Right renal cortex interstitium (tissue), 3 donors: ENCODE results near the gene EPHX1. TPM values are rescaled to one million over a fixed set of nuclear protein-coding genes. Genes with fewer than 3 reads are reported as not detected.
A peak's percentile ranks its signal among the peaks of the same experiment; 100 is the strongest.
"Not testable (repeated sequence)": the region's sequence is repeated elsewhere in the genome, so short reads cannot be mapped to it uniquely, and the experiment has no call there.

ENCODE experiments used
- DNase-seq, 3 donors: peaks; one replicate each; pipeline ENCODE4 v3.0.0-alpha.2; 2013; ENCODE audit warnings: low read depth in 3 of 3, low spot score in 2 of 3
- polyA plus RNA-seq, 3 donors: library from polyadenylated mRNA; unstranded; fragments of 120-200 nt; gene quantifications; one replicate each; pipeline ENCODE4 v1.2.1, GENCODE V29; 2013; ENCODE audit not compliant: insufficient read length in 3 of 3

The EPHX1 gene
- polyA plus RNA-seq, result 10 to 100 TPM; 53.5 to 59.1 (median 54.6) TPM

DNA sequence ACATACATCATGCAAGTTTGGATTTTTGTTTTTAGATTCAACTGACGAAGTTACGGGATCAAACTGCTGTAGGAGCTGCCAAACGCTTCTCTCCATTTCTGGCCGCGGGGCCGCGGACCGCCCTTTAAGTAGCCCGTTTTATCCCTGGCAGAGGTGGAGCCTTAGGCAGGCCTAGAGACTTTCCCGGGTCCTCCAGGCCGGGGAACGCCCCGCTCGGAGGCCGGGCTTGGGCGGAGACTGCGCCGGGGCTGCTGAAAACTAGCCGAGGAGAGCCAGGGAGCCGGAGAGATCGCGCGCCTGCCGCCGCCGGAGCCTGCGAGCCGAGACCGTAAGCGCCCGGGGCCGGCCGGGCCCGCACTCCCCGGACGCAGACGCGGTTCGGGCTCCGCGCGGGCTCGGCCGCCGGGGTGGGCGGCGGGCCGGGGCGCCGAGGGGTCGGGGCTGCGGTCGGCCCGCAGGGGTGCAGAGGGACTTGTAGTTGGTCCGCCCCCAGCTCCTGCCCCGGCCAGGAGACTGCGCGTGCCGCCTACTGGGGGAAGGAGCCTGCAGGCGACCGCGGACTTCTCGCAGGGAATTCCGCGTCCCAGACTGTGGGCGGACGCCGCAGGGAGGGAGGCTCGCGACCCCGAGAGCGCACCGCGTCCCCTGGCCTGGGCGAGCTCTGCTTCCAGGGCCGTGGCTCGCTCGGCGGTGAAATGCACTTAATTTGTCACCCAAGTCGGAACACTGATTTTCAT lies at the start of gene EPHX1:
Gene EPHX1, plus strand, starts transcription at position 283 of the 737 bp plus-strand sequence. CDS start 18,606 bp downstream, outside the sequence.
- DNase-seq, result peak in 1 of 3 donors; percentile 74

DNA sequence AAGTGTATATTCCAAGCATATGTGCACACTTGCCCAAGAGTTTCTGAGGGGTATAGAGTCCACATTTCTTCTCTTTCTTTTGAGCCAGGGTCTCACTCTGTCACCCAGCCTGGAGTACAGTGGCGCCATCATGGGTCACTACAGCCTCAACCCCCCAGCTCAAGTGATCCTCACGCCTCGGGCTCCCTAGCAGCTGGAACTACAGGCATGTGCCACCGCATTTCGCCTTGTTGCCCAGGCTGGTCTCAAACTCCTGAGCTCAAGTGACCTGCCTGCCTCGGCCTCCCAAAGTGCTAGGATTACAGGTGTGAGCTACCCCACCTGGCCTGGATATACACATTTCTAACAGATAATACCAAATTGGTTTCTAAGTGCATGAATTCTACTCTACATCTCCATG lies 49.4 kb upstream of the EPHX1 start:
- no peak for DNase-seq

DNA sequence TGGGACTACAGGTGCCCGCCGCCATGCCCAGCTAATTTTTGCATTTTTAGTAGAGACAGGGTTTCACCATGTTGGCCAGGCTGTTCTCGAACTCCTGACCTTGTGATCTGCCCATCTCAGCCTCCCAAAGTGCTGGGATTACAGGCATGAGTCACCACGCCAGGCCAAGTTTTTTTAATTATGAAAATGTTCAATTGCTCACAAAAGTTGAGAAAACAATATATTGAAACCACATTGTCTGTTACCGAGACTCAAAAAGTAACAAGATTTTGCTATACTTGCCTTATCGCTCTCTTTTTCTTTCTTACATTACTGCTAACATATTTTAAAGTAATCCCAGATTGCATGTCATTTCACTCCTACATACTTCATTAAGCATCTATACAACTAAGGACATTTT lies 48.5 kb upstream of the EPHX1 start:
- DNase-seq, result not testable (repeated sequence)

DNA sequence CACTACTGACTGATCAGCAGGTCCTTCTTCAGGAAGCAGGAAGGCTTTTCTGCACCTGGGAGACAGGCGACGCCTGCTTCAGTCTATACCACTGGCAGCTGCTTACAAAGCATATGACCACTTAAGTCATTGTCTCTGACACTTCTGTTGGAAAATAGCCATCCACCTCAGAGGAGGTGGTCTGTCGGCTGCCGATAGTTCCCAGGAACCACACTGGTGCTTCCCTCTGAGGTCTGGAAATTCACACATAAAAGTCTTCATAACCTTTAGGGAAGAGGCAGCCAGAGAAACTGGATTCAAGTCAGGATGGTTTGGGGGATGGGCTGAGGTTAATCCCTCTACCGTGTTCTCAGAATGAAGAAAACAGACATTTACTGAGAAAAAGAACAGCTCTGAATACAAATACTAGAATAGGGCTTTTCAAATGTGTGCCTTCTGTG lies 47.9 kb upstream of the EPHX1 start:
- DNase-seq, result no peak

DNA sequence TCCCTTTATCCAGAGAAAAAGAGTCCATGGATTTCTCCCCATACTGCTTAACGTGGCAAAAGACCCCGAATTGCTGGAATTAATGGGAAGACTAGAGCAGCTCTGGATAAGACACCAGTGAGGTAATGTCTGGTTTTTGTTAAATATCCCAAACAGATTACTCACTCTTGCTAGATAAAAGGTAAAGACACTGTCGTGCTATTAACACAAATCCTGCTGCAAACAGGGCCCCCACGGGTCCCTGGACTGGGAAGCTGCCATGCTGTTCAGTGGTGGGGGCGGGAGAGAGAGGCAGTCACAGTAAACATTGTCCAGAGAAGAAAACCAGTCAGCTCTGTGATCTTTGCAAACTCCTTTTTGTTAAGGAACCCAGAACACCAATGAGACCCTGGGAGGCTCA lies 47.5 kb upstream of the EPHX1 start:
- no peak for DNase-seq

DNA sequence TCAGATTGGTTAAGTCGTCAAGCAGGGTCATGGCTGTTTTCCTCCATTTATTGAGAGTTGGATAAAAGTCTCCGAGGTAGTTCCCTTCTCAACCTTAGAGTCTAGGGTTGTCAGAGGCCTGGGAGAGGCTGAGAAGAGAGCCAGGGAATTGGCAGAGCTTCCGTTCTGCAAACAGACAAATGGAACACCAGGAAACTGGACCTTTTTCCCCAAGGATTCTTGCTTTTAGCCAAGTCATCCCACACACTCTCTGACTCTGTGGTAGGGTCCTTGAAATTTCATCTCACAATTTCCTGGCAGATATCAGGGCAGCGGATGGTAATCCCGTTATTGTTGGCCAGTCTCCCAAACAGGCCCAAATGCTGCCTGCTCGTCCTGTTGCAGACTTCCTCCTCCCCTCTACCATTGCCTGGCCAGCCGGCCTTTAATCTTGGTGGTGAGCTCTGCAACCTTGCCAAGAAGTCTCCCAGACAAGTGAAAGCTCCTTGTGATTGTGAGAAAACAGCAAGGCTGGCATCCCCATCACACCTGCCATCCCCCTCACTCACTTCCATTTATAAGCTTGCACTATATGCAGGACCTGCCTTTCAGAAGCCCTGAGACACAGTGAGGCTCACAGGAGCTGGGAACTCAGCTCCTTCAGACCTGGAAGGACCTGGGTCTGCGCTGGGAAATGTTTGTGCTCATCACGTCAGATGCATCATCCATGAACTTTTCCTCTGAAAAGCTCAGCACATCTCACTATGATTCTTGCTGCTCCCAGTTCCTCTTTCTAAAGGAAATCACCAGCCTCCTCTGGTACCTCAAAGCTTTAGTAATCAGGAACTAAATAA lies 46.0 kb upstream of the EPHX1 start:
- no peak for DNase-seq

DNA sequence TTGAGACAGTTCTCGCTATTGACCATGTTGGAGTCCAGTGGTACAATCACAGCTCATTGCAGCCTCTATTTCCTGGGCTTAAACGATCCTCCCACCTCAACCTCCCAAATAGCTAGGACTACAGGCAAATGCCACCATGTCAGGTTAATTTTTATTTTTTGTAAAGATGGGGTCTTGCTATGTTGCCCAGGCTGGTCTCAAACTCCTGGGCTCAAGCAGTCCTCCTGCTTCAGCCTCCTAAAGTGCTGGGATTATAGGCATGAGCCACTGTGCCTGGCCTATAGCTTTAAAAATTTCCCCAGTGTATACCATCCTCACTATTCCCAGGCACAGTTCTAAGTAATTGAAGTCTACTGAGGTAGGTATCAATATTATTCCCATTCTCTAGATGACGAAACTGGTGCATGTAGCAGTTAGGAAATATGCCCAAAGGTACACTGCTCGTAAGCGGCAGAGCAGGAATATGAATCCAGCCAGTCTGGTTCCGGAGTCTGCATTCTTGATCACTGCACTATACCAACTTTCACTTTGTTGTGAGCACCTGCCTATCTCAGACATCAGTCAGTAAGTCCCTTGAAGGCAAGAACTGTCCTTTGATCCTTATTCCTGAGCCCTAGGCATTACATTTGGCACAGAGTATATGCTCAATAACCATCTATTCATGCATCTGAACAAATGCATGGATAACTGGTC lies 43.8 kb upstream of the EPHX1 start:
- no peak for DNase-seq

DNA sequence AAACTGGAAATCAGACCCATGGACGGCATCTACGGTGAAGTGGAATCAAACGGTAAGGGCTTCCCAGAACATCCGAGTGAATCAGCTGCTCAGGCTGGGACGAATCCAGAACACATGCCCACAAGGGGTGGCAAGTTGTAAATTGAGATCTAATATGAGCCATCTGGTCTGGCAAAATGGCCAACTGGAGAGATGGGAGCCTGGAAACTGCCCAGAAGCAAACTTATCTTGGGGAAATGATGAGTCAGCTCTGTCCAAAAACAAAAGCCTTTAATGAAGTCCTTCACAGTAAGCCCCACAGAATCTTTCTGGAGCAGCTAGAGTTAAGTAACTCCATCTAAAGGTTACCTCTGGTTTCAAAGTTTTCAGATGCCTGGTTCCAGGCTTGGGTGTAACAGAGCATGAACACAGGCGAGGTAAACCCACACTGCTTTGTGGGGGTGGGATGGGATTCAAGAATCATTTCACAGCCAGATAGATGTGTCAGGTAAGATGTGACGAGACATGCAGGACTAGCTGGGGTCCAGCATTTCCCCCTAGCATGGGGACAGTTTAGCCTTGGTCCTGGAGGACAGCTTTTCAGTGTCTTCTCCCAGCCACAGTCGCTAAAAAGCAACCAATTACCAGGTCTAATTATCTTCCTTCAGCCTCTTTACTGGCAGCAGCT lies 42.8 kb upstream of the EPHX1 start:
- DNase-seq, result no peak

DNA sequence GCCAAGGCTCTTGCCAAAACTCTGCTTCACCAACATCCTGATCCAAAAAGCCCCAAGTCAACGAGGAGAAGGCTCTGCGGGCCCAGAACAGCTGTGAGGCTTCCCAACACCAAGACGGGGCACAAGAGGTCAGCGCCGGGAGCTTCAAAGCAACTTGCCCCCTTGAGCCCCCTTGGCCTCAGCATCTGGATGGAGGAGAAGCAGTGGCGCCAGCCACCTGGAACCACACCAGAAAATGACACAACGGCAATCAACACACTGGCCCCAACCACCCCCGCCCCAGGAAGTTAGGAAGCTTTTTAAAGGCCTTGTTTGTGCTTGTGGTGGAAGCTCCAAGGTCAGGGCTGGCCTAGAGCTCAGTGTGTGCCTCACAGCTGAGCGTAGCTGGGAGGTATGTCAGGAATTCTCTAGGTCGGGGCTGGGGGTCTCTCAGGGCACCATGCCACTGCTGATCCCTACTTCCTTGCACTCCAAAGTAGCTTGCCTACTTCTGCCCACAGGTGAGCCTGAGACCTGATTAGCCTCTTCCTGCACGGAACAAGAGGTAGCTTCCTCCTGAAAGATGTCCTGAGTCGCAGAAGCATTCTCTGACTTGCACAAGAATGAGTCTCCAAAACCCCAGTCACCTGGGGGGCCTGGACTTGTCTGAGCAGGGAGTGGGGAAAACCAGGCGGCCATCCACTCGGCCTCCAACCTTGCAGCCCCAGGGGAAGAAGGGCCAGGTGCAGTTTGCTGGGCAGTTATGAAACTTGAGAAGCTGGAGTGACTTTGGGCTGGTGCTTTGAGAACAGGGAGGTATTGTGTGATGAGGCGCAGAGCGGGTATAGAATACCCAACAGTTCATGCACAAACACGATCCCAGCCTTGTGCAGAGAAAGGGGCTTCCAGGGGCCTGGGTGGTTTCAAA lies 42.0 kb upstream of the EPHX1 start:
- no peak for DNase-seq

DNA sequence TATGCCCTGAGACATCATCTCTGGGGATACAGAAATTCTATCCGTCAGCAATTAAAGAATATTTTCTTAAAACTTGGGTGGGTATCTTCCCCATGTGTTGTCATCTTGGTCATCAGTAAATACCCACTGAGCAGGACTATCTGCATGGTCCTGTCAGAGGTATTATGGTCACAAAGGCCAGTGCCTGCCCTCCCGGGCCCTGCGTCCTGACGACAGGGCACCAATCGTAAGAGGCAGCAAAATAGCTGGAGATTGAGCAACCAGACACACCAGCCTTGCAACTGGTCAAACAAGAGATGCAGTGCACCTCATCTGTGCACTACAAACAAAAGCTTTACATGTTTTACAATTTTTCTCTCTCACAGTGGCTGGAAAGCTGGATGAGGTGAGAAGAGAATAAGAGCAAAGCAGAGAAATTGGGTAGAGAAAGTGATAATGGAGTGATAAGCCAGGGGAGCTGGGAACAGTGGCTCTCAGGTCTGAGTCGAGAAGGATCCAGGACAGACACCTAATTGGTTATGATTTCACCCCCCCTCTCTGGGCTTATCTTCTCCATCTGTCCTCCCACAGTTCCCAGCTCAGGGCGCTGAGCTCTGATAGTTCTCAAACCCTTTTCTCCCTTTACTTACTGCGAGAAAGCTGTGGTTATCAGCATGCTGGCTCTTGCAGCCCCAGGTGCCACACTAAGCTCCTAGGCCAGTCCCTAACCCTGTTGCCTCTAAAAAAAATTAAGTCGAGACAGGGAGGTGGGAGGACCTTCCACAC lies 41.1 kb upstream of the EPHX1 start:
- DNase-seq, result no peak

DNA sequence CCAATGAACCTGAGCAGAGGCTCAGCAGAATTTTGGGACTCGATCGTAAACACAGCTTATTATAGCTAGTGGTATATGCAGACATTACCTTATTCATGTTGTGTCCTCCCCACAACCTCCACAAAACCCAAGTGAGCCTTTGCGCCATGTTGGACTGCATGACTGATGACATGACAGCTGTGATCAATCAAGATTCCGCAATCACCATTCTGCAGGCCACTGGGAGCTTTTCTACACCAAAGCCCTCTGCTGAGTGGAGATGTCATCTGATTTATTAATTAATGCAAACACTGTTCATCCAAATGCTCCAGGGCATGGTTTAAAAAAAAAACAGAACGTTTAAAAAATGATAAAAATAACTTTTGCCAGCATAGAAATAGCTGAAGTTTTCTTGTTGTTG lies 40.2 kb upstream of the EPHX1 start:
- DNase-seq, result no peak

DNA sequence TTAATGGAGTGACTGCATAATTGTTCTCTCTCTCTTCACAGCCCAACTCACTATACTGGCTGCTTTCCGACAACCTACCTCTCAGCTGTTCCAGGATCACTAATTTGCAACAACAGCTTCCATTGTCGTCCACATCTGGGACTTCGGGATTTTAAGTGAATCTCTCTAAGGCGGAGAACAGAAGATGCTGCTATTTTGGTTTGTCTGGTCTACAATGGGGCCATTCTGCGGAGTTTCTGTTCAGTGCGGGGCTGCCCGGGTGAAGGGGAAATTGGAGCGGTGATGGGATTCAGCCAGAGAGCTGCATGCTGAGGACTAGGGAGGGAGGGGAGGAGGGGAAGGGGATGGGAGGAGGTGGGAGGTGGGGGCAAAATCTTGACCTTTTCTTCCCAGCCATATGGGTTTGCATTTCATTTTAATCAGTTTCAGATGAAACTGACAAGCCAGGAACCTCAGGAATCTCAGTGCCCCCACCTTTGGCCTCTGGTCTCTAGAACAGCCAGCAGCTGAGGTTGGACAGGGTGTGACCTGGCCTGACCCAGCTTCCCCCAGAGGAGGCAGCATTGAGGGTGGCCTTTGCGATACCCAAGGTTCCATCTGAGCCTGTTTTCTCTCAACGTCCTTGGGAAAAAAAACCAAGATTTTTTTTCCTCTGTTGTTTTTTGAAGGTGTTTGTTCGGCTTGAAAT lies 39.2 kb upstream of the EPHX1 start:
- DNase-seq, result no peak

DNA sequence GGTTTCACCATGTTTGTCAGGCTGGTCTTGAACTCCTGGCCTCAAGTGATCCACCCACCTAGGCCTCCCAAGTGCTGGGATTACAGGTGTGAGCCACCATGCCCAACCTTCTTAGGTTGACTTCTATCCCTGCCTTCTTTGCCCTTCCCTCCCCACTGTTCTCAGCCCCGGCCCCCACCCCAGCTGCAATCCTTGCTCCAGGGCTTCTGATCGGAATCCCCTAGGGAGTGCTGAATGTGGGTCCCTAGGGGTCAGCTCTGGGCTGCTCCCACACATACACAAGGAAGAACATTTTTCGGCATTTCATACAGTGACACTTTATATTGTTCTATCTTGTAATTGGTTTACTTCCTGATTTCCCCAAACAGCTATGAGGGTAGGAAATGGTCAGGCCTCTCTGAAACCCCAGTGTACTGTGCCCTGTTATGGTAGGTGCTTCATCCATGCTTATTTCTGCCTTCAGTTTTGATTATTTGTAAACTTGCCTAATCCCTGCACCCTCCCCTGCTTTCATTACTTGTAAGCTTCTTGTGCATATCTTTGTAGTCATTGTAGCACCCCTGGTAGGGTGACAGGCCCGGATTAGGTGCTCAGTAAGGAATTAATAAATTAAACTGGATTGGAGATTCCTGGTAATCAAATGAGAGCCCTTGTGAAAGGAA lies 38.1 kb upstream of the EPHX1 start:
- DNase-seq, result no peak

DNA sequence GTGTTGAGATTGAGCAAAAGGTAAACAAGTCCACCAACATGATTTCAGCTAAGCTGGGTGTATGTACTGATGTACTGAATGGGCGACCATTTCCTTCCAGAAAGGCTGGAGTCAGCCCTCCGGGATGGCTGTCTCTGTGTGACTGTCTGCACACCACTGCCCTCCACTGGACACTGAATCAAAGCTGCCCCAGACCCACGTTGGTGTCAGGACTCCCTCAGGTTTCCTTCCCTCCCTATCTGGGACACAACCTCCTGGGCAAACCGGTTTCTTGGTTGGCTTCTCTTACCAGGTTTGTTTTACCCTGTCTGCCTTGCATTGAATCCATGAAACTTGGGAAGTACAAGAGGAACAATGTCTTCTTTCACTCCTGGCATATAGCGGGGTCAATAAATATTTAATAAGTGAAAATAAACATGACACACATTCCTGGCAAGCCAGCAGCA lies 37.6 kb upstream of the EPHX1 start:
- DNase-seq, result peak in 2 of 3 donors; percentile 77 to 85

DNA sequence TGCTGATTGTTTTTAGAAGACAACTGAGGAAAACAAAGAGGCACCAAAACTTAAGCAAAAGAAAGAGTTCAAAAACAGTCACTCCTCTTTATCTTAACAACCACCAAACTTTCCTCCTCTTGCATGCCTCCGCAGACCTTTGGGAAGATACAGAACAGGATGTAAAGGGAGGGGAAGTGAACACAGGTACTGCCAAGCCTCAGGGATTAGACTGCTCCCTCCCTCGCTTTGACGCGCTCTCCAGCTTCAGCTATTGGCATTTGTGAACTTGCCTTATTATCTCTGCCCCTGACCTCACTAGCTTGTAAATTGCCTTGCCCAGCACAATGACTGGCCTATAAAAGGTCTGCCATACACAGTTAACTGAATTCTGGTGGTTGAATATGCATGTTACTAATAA lies 37.1 kb upstream of the EPHX1 start:
- no peak for DNase-seq

DNA sequence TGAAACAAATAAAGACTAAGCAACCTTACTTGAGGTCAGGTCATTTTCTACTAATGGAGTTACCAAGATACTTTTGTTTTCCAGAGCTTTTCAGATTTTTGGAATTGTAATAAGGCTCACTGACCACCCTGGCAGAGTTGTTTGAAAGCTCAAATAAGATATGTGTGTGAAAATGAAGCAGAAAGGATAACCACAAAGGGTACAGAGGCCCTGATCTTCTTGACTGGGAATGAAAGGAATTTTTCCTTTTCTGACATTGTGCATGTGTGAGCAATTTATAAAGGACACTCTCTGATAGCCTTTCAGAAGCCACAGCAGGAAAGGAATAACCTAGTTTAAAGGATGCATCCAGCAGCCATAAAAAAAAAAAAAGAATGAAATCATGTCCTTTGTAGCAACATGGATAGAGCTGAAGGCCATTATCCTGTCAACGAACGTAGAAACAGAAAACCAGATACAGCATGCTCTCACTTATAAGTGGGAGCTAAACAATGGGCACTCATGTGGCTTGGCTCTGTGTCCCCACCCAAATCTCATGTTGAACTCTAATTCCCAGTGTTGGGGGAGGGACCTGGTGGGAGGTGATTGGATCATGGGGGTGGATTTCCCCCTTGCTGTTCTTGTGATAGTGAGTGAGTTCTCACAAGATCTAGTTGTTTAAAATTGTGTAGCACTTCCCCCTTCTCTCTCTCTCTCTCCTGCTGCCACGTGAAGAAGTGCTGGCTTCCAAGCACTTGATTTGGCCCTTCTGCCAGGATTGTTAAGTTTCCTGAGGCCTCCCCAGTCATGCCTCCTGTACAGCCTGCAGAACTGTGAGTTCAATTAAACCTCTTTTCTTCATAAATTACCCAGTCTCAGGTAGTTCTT lies 35.4 kb upstream of the EPHX1 start:
- DNase-seq, result no peak

DNA sequence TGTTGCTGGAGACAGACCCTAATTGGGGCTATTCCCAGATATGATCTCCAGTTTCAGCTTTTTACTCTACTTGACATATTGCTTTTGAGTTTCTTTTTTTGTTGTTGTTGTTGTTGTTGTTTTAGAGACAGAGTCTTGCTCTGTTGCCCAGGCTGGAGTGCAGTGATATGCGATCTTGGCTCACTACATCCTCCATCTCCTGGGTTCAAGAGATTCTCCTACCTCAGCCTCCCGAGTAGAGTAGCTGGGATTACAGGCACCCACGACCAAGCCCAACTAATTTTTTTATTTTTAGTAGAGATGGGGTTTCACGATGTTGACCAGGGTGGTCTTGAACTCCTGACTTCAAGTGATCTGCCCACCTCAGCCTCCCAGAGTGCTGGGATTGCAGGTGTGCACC lies 33.6 kb upstream of the EPHX1 start:
- no peak for DNase-seq
